Thyroid gland (tissue), 4 donors: ENCODE results near the gene TGM3.

Experiments
- POLR2A ChIP-seq, 2 donors: fragments of 450-650 bp; IDR thresholded peaks; one replicate each; pipeline ENCODE4 v1.6.1; 2017; ENCODE audit warnings: antibody characterized with exemption in 2 of 2, mild to moderate bottlenecking in 2 of 2, moderate library complexity in 1 of 2
- TF ChIP-seq, protein P1 (sequence below), 6 experiments: fragments of 200-600 bp in 3 of 6; fragments of 450-650 bp in 3 of 6; sonication (generic) in 3 of 6; IDR thresholded peaks; one replicate each; pipeline ENCODE4 v1.5.1; 2016 to 2019; ENCODE audit warnings: antibody characterized with exemption in 6 of 6, mild to moderate bottlenecking in 2 of 6, inconsistent platforms in 1 of 6, moderate library complexity in 1 of 6

DNA sequence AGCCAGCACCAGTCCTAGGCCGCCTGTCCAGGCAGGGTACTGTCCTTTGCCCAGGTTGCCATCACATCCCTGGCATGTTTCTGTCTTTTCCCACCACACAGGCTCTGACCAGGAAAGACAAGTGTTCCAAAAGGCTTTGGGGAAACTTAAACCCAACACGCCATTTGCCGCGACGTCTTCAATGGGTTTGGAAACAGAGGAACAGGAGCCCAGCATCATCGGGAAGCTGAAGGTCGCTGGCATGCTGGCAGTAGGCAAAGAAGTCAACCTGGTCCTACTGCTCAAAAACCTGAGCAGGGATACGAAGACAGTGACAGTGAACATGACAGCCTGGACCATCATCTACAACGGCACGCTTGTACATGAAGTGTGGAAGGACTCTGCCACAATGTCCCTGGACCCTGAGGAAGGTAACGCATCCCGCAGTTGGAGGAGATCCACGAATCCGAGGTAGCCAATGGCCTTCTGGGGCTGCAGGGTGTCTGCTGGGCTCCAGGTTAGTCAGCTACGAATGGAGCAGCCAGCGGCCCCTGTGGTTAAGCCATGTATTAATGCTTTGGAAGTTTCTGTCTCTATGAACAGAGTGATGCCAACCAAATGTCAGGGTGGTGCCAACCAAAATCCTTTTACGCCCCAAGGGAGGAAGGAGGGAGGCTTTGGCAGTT lies 36.2 kb downstream of the TGM3 start:
- TF ChIP-seq, protein P1, sequence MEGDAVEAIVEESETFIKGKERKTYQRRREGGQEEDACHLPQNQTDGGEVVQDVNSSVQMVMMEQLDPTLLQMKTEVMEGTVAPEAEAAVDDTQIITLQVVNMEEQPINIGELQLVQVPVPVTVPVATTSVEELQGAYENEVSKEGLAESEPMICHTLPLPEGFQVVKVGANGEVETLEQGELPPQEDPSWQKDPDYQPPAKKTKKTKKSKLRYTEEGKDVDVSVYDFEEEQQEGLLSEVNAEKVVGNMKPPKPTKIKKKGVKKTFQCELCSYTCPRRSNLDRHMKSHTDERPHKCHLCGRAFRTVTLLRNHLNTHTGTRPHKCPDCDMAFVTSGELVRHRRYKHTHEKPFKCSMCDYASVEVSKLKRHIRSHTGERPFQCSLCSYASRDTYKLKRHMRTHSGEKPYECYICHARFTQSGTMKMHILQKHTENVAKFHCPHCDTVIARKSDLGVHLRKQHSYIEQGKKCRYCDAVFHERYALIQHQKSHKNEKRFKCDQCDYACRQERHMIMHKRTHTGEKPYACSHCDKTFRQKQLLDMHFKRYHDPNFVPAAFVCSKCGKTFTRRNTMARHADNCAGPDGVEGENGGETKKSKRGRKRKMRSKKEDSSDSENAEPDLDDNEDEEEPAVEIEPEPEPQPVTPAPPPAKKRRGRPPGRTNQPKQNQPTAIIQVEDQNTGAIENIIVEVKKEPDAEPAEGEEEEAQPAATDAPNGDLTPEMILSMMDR (IDR thresholded peaks at IDR 0.05): no peak
- TF ChIP-seq POLR2A (IDR thresholded peaks at IDR 0.05): no peak
